ENCODE results near the gene SNED1.

The SNED1 gene

DNA sequence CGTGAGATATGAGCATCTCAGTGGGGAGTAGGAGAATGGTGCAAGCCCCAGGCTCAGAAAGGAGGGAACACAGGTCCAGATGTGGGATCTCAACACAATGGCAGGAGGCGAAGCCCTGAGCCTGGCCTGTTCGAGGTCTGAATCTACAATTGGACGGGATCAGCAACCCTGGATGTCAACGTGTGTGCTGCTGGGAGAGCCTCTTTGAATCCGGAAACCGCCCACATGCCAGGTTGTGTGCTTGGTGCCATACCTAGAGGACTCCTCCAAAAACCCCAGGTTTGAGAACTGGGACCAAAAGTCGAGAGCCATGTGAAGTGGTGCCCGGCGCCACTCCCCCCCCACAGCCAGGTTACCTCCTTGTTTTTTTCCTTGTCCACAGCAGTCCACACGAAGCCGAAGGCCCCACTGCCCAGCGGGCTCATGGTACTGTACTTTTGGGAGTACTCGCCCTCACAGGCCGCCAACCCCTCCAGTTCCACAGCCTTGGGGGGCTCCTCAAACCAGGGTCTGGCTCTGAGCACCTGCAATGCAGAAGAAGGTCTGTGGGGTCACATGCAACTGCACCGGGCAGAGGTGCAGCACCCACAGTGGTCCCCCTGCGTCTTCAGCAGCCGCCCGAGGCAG, 124.1 kb downstream of the SNED1 start:
- TF ChIP-seq POLR2AphosphoS5 (IDR thresholded peaks at IDR 0.05; ENCODE audit: low read depth, low read length) (no peak), SIN3A (IDR thresholded peaks at IDR 0.05; ENCODE audit: borderline replicate concordance, insufficient read depth, low read length) (no peak), FOXP2 (optimal IDR thresholded peaks at IDR 0.05; ENCODE audit: borderline replicate concordance, extremely low read depth, extremely low read length, insufficient read depth) (no peak), TAF1 (IDR thresholded peaks at IDR 0.05; ENCODE audit: borderline replicate concordance, insufficient read depth, low read length) (no peak)
- TF ChIP-seq, protein P1, sequence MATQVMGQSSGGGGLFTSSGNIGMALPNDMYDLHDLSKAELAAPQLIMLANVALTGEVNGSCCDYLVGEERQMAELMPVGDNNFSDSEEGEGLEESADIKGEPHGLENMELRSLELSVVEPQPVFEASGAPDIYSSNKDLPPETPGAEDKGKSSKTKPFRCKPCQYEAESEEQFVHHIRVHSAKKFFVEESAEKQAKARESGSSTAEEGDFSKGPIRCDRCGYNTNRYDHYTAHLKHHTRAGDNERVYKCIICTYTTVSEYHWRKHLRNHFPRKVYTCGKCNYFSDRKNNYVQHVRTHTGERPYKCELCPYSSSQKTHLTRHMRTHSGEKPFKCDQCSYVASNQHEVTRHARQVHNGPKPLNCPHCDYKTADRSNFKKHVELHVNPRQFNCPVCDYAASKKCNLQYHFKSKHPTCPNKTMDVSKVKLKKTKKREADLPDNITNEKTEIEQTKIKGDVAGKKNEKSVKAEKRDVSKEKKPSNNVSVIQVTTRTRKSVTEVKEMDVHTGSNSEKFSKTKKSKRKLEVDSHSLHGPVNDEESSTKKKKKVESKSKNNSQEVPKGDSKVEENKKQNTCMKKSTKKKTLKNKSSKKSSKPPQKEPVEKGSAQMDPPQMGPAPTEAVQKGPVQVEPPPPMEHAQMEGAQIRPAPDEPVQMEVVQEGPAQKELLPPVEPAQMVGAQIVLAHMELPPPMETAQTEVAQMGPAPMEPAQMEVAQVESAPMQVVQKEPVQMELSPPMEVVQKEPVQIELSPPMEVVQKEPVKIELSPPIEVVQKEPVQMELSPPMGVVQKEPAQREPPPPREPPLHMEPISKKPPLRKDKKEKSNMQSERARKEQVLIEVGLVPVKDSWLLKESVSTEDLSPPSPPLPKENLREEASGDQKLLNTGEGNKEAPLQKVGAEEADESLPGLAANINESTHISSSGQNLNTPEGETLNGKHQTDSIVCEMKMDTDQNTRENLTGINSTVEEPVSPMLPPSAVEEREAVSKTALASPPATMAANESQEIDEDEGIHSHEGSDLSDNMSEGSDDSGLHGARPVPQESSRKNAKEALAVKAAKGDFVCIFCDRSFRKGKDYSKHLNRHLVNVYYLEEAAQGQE (IDR thresholded peaks at IDR 0.05; ENCODE audit: insufficient read depth in 1 of 2, low read depth in 2 of 2, low read length in 2 of 2) = no peak

DNA sequence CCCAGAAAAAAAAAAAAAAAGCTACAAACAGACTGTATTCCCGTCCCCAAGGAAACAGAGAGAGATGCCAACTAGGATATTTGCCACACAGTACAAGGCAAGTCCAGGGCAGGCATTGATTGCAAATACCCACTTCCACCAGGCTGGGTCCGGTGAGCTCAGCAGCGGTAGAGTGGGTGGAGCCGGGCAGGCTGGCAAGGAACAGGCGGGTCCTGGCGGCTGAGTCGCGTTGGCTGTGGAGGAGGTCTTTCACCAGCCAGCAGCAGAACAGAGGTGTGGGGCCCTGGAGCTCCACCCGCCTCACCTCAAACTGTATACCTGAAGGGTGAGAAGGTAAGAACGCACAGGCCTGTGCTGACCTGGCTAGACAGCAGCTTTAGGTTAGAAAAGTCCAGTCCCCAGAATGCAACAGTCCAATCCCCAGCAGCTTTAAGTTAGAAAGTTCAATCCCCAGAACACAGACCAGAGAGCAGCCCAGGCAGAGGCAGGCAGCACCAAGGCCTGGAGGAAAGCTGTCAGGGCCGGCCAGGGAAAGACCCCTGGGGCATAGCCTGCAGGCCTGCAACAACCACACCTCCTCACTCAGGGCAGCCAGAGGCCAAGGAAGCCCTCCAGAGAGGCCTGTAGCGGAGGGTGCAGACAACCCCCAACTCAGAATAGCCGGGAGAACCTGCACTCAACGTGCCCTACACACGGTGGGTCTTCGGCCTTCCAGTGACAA, 125.6 kb downstream of the SNED1 start:
- TF ChIP-seq SIN3A (IDR thresholded peaks at IDR 0.05; ENCODE audit: borderline replicate concordance, insufficient read depth, low read length) (no peak), FOXP2 (optimal IDR thresholded peaks at IDR 0.05; ENCODE audit: borderline replicate concordance, extremely low read depth, extremely low read length, insufficient read depth) (no peak), POLR2AphosphoS5 (IDR thresholded peaks at IDR 0.05; ENCODE audit: low read depth, low read length) (no peak), TAF1 (IDR thresholded peaks at IDR 0.05; ENCODE audit: borderline replicate concordance, insufficient read depth, low read length) (no peak)
- TF ChIP-seq, protein P1 (IDR thresholded peaks at IDR 0.05; ENCODE audit: insufficient read depth in 1 of 2, low read depth in 2 of 2, low read length in 2 of 2) = no peak

DNA sequence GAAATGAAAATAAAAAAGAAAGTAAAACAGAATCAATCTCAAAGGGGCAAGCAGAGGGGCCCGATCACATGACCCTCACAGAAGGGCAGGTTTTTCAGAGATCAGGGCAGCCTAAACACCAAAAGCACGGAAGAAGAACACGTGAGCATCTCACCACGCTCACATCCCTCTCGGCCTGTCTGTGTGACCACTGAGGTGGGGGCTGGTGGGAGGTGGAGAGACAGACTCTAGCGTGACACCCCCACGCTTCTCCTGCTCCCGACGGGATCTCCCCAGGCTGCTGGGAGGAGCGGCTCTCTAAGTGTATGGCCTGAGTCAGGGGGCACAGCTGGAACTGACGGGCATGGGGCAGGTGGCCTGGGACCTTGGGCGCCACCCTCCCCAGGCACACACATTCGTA, 127.2 kb downstream of the SNED1 start:
- no peak for TF ChIP-seq TAF1 (IDR thresholded peaks at IDR 0.05; ENCODE audit: borderline replicate concordance, insufficient read depth, low read length)
- TF ChIP-seq, protein P1 (IDR thresholded peaks at IDR 0.05; ENCODE audit: insufficient read depth in 1 of 2, low read depth in 2 of 2, low read length in 2 of 2) = no peak
- TF ChIP-seq FOXP2 (optimal IDR thresholded peaks at IDR 0.05; ENCODE audit: borderline replicate concordance, extremely low read depth, extremely low read length, insufficient read depth) = no peak

DNA sequence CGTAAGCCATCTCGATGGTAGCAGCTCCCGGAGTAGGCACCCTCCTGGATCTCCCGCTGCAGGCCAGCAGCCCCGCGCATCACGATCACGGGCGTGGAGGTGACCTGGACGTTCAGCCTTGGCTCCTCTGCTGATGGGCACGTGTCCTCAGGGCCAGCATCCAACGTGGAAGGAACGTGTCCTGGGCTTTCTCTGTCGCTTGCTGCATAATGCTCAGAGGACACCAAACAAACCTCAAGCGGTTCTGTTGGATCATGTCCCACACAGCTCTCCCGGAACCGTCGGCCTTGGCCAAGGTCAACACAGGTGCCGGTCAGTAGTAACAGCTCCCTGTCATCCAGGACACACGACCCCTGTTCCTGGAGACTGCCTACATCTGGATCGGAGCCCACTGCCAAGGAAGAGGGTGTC, 127.8 kb downstream of the SNED1 start:
- TF ChIP-seq POLR2AphosphoS5 (IDR thresholded peaks at IDR 0.05; ENCODE audit: low read depth, low read length) (no peak), TAF1 (IDR thresholded peaks at IDR 0.05; ENCODE audit: borderline replicate concordance, insufficient read depth, low read length) (no peak), SIN3A (IDR thresholded peaks at IDR 0.05; ENCODE audit: borderline replicate concordance, insufficient read depth, low read length) (no peak), FOXP2 (optimal IDR thresholded peaks at IDR 0.05; ENCODE audit: borderline replicate concordance, extremely low read depth, extremely low read length, insufficient read depth) (no peak)
- TF ChIP-seq, protein P1 (IDR thresholded peaks at IDR 0.05; ENCODE audit: insufficient read depth in 1 of 2, low read depth in 2 of 2, low read length in 2 of 2) = no peak
